Endodermal cell (in vitro differentiated cells): ENCODE measurements around the gene SDK1. TPM values are rescaled to one million over a fixed set of nuclear protein-coding genes. Genes with fewer than 3 reads are reported as not detected.

ENCODE experiments used
- DNase-seq: peaks from one replicate; pipeline ENCODE4 v3.0.0-alpha.2; 2017
- H3K27ac ChIP-seq: 2 replicates; pipeline ENCODE4 v1.5.1; 2013; ENCODE audit warnings: mild to moderate bottlenecking, low read depth, low read length, moderate library complexity
- H3K27me3 ChIP-seq: 2 replicates; pipeline ENCODE4 v1.6.1; 2013; ENCODE audit warnings: mild to moderate bottlenecking, low read length, moderate library complexity; ENCODE audit not compliant: insufficient read depth, control insufficient read depth, poor library complexity, severe bottlenecking
- H3K36me3 ChIP-seq: 2 replicates; pipeline ENCODE4 v1.7.0; 2013; ENCODE audit warnings: mild to moderate bottlenecking, low read length, moderate library complexity; ENCODE audit not compliant: control insufficient read depth, insufficient read depth
- H3K4me1 ChIP-seq: one replicate; pipeline ENCODE4 v1.7.0; 2013; ENCODE audit warnings: low read length; ENCODE audit not compliant: control insufficient read depth, insufficient read depth
- H3K4me3 ChIP-seq: 2 replicates; pipeline ENCODE4 v1.5.1; 2013; ENCODE audit warnings: mild to moderate bottlenecking, low read length, moderate library complexity
- H3K9ac ChIP-seq: 2 replicates; pipeline ENCODE4 v1.6.1; 2013; ENCODE audit warnings: mild to moderate bottlenecking, low read length, moderate library complexity; ENCODE audit not compliant: poor library complexity, severe bottlenecking; ENCODE audit errors: extremely low read depth
- H3K9me3 ChIP-seq: 2 replicates; pipeline ENCODE4 v1.6.1; 2013; ENCODE audit warnings: mild to moderate bottlenecking, low read length, moderate library complexity; ENCODE audit not compliant: control insufficient read depth
- H3K27ac Mint-ChIP-seq: 2 replicates; pipeline ENCODE4 v1.8.0; 2020; ENCODE audit warnings: mixed read lengths
- H3K27me3 Mint-ChIP-seq: 2 replicates; pipeline ENCODE4 v1.8.0; 2021; ENCODE audit warnings: mild to moderate bottlenecking, mixed read lengths; ENCODE audit not compliant: insufficient read depth
- H3K36me3 Mint-ChIP-seq: 2 replicates; pipeline ENCODE4 v1.8.0; 2020; ENCODE audit warnings: low read depth, mixed read lengths
- H3K4me1 Mint-ChIP-seq: 2 replicates; pipeline ENCODE4 v1.8.0; 2020; ENCODE audit warnings: mixed read lengths
- H3K4me3 Mint-ChIP-seq: 2 replicates; pipeline ENCODE4 v1.8.0; 2020; ENCODE audit warnings: mild to moderate bottlenecking, moderate library complexity, mixed read lengths
- H3K9me3 Mint-ChIP-seq: 2 replicates; pipeline ENCODE4 v1.8.0; 2020; ENCODE audit warnings: mild to moderate bottlenecking, mixed read lengths
- CTCF ChIP-seq: fragments of 200-600 bp; sonication (generic); conservative IDR thresholded peaks from 2 replicates; pipeline ENCODE4 v1.5.0; 2021; ENCODE audit warnings: antibody characterized with exemption, mild to moderate bottlenecking
- WGBS, 2 experiments: methylation state at CpG; one replicate each; pipeline versions ENCODE4 v1.1.5 to v1.1.7; 2013; ENCODE audit warnings: missing lambda C conversion rate in 2 of 2, mixed read lengths in 1 of 2; ENCODE audit not compliant: insufficient coverage in 1 of 2, insufficient read length in 1 of 2; 5-methylcytosine and 5-hydroxymethylcytosine counted together
- total RNA-seq, 2 donors: library from RNA; stranded (reverse); fragmentation: NEBNext Ultra II Directional in 1 of 2; extraction: Animal tissue kit (Norgen Biotek cat#: 25700) in 1 of 2; gene quantifications; 2 replicates in 1 of 2; 3 replicates in 1 of 2; pipeline ENCODE4 v1.2.1, GENCODE V29; 2021

SDK1 gene
- total RNA-seq, 2 donors from 2014 or later: 22.7 to 23.1 TPM

GRCh38 chr7:4174451-4174850, 873.4 kb downstream of the SDK1 start:
- Mint-ChIP-seq H3K4me1 (no peaks in the 10 kb centered on the region), H3K36me3 (peaks cover 9% of the 10 kb centered on the region), H3K4me3 (no peak overlapping the region), H3K27me3 (no peaks in the 10 kb centered on the region), H3K27ac (no peak overlapping the region), H3K9me3 (peaks cover 4% of the 10 kb centered on the region)
- H3K36me3 ChIP-seq: no peaks in the 10 kb centered on the region
- H3K27me3 ChIP-seq: no peaks in the 10 kb centered on the region
- H3K9ac ChIP-seq: no peak overlapping the region
- H3K27ac ChIP-seq: no peak overlapping the region
- 93 to 96% methylated on average over 8 to 11 of the region's 11 CpGs for whole genome bisulfite sequencing, 2 experiments
- no peaks in the 10 kb centered on the region for H3K4me1 ChIP-seq
- no peak overlapping the region for H3K4me3 ChIP-seq
- H3K9me3 ChIP-seq: no peaks in the 10 kb centered on the region
- DNase-seq: no peak
- TF ChIP-seq CTCF: no peak

- H3K36me3 Mint-ChIP-seq: peaks cover 9% of the 10 kb centered on the region
- H3K4me3 ChIP-seq: no peak overlapping the region
- no peaks in the 10 kb centered on the region for H3K9me3 ChIP-seq
- H3K4me3 Mint-ChIP-seq: no peak overlapping the region
- no peaks in the 10 kb centered on the region for H3K27me3 ChIP-seq
- no peak for DNase-seq
- no peak overlapping the region for H3K27ac ChIP-seq
- no peak overlapping the region for H3K9ac ChIP-seq
- H3K36me3 ChIP-seq: no peaks in the 10 kb centered on the region
- H3K4me1 ChIP-seq: no peaks in the 10 kb centered on the region
- TF ChIP-seq CTCF: no peak
- H3K4me1 Mint-ChIP-seq: no peaks in the 10 kb centered on the region
- H3K9me3 Mint-ChIP-seq: peaks cover 4% of the 10 kb centered on the region
- H3K27me3 Mint-ChIP-seq: no peaks in the 10 kb centered on the region
- no peak overlapping the region for H3K27ac Mint-ChIP-seq
- 94 to 96% methylated on average over 13 to 18 of the region's 18 CpGs for WGBS, 2 experiments
Observed at GRCh38 chr7:4174884-4175283, 873.8 kb downstream of the SDK1 start.

GRCh38 chr7:4175346-4175973, 874.4 kb downstream of the SDK1 start:
- no peak overlapping the region for H3K4me3 ChIP-seq
- H3K4me1 Mint-ChIP-seq: no peaks in the 10 kb centered on the region
- H3K36me3 ChIP-seq: no peaks in the 10 kb centered on the region
- no peaks in the 10 kb centered on the region for H3K27me3 Mint-ChIP-seq
- no peak overlapping the region for H3K27ac Mint-ChIP-seq
- no peak overlapping the region for H3K27ac ChIP-seq
- TF ChIP-seq CTCF: no peak
- no peaks in the 10 kb centered on the region for H3K4me1 ChIP-seq
- no peaks in the 10 kb centered on the region for H3K9me3 ChIP-seq
- H3K9ac ChIP-seq: no peak overlapping the region
- H3K36me3 Mint-ChIP-seq: peaks cover 11% of the 10 kb centered on the region
- no peak overlapping the region for H3K4me3 Mint-ChIP-seq
- 95 to 96% methylated on average over 29 to 34 of the region's 34 CpGs for WGBS, 2 experiments
- DNase-seq: no peak
- peaks cover 5% of the 10 kb centered on the region for H3K9me3 Mint-ChIP-seq
- no peaks in the 10 kb centered on the region for H3K27me3 ChIP-seq
